Measurements from ENCODE around the gene CLEC18A. TPM values are rescaled to one million over a fixed set of nuclear protein-coding genes. Genes with fewer than 3 reads are reported as not detected.

The CLEC18A gene
- total RNA-seq, 4 donors from 2014 or later, result 0.48 to 2.7 (median 1.4) TPM

DNA sequence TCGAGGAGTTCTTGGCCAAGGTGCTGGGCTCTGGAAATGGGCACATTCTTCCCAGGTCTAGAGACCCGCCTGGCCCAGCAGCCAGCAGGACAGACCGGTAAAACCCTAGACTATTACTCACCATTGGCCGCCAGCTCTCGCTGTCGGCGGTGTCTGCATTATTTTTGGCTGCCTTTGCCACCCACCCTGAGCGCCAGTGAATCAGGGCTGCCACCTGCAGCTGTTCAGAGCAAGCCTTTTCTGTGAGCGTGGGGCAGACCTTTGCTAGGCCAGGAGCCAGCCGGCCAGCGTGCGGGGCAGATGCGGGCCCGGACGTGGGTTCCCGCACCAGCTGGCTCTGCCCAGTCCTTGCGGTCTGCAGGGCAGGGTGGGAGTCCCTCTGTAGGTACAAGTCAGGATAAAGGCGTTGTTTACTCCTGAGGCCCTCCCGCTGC, 15.8 kb upstream of the CLEC18A start:
- TF ChIP-seq CTCF (IDR thresholded peaks at IDR 0.05), result no peak
- ATAC-seq (ENCODE audit: low FRiP score) (no peak), DNase-seq (ENCODE audit: low spot score) (no peak)

GRCh38 chr16:69935740-69936139, 15.4 kb upstream of the CLEC18A start:
- TF ChIP-seq CTCF (IDR thresholded peaks at IDR 0.05), result no peak
- ATAC-seq (ENCODE audit: low FRiP score) (no peak), DNase-seq (ENCODE audit: low spot score) (no peak)

DNA sequence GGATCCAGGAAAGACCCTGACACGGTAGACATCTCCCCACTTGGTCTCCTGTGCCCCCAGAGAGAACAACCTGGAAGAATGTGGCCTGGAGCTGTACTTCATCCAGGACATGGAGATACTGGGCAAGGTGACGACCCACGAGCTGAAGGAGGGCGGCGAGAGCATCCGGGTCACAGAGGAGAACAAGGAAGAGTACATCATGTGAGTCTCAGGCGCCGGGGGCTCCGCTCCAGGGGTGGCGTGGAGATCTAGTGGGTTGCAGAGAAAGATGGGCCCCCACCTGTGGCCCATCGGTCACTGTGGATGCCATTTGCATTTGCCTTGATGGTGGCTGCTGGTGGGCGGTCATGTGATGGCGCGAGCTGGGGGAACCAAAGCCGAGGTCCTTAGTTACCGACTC, 14.9 kb upstream of the CLEC18A start:
- TF ChIP-seq CTCF (IDR thresholded peaks at IDR 0.05), result no peak
- DNase-seq (ENCODE audit: low spot score) (no peak), ATAC-seq (ENCODE audit: low FRiP score) (no peak)

DNA sequence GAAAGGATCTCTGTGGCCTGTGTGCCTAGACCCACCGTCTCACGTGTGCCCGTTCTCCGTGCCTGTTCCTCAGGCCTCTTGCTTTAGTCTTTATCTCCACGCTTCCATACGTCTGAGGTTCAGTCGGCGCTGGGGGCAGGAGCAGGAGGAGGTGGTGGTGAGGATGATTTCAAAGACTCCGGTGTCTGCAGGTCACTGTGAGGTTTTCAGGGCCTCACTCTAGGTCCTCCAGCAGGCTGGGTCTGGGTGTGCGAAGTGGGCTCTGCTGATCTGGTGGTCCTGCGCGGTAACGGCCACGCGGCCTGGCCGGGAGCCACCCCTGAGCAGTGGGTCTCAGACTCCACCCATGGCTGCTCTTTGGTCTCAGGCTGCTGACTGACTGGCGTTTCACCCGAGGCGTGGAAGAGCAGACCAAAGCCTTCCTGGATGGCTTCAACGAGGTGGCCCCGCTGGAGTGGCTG, 14.4 kb upstream of the CLEC18A start:
- no peak for ATAC-seq (ENCODE audit: low FRiP score)

GRCh38 chr16:69937465-69937951, 13.6 kb upstream of the CLEC18A start:
- ATAC-seq (ENCODE audit: low FRiP score) (no peak), DNase-seq (ENCODE audit: low spot score) (no peak)
- no peak for TF ChIP-seq CTCF (IDR thresholded peaks at IDR 0.05)

More for the DNA sequence above, 14.4 kb upstream of the CLEC18A start:
- DNase-seq (ENCODE audit: low spot score), result no peak
- TF ChIP-seq CTCF (IDR thresholded peaks at IDR 0.05), result no peak

DNA sequence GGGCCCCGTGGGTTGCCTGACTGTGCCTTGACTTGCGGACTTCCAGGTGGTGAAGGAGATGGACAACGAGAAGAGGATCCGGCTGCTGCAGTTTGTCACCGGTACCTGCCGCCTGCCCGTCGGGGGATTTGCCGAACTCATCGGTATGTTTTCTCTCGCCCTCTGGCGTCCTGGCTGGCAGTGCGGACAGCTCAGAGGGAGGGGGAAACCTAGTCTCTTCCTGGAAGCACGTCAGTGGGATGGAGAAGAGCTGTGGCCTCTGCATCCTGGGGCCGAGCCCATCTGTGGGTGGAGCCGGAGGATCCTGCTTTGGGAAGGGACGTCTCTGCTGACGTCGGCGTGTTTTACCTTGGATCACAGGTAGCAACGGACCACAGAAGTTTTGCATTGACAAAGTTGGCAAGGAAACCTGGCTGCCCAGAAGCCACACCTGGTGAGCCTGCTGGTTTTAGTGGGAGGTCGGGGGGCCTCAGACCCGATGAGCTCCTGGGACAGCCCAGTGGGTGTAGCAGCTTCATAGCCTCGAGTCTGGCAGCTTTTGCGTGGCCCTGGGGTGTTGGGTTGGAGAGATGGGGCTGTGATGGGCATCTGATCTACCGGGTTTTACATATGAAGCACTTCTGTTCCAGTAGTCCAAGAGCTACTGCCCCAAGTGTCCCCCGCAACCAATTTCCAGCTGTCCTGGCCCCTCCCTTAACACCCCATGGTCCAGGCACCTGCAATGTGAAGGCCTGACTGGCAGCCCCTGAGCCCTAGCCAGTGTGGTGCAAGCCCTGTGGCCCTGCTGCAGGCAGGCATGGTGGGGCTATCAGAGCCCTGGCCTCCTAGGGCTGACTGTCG, 11.9 kb upstream of the CLEC18A start:
- ATAC-seq (ENCODE audit: low FRiP score) (no peak), DNase-seq (ENCODE audit: low spot score) (no peak)
- no peak for TF ChIP-seq CTCF (IDR thresholded peaks at IDR 0.05)
